GM18519 (cell line): Measurements from ENCODE around the gene ZNFX1.
"Not testable (repeated sequence)": the region's sequence is repeated elsewhere in the genome, so short reads cannot be mapped to it uniquely, and the experiment has no call there.

ENCODE experiments used
- ATAC-seq: cut with Tn5 transposase; IDR thresholded peaks from one replicate; pipeline ENCODE4 v1.9.1; 2021; ENCODE audit warnings: mild to moderate bottlenecking, moderate library complexity; ENCODE audit not compliant: unreplicated experiment, low FRiP score

ZNFX1 gene

GRCh38 chr20:49219091-49219923 is 58.5 kb downstream of the ZNFX1 start, which contains the start of gene DDX27:
TSS of gene DDX27 (plus strand) at chr20:49219416. CDS start at chr20:49219449, 33 bp downstream.
- ATAC-seq = peak; percentile 65

DNA sequence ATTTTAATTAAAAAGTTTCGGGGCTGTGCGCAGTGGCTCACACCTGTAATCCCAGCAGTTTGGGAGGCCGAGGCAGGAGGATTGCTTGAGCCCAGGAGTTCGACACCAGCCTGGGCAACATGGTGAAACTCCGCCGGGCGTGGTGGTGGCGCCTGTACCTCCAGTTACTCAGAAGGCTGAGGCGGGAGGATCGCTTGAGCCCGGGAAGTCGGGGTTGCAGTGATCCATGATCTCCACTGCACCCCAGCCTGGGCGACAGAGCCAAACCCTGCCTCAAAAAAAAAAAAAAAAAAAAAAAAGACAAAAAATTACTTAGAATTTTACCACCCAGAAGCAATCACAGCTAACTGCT is 59.1 kb downstream of the ZNFX1 start:
- not testable (repeated sequence) for ATAC-seq

DNA sequence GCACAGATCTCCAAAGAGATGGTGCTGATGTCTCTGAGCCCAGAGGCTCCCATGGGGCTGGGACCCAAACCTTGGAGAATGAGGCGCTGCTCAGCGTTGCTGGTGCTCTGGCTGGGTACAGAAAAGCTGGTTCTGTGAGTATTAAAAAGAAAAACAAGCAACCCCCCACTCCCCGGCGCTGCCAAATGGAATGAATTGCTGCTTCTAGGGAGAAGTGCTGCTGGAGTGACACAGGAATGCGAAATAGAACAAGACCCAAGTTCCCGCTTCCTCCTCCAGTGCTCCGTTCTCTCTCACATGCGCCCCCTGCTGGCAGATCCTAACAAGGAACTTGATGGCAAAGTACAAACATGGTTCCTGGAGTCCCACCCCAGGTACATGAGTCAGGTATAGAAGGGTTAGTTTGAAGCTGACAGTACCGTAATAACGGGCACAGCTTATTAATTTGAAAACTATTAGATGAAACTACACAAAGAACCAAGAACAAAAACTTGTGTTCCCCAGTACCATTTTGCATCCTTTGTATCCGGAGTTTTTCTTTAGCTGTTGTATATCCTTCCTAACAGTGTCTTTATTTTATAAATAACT is 60.8 kb downstream of the ZNFX1 start:
- ATAC-seq = no peak

DNA sequence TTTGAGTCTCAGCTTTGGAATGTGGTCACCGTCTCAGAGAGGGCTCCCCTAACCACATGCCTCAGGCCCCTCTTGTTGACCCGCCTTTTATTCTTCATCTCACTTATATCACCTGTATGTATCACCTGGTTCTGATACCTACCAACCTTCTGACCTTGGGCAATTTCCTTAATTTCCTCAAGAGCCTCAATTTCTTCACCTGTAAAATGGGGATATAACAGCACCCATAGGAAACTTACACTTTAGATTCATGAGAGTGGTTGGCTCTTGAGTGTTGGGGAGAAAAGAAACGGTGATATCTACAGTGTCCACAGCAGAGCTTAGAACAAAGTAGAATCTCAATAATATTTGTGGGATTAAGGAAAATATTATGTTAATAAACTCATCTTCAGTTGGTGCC is 62.6 kb downstream of the ZNFX1 start:
- no peak for ATAC-seq

GRCh38 chr20:49214571-49214970 is 63.3 kb downstream of the ZNFX1 start:
- ATAC-seq = no peak

- ATAC-seq = no peak
These were observed 67.1 kb downstream of the ZNFX1 start for GRCh38 chr20:49210757-49211110.

- ATAC-seq = no peak
These were observed 67.6 kb downstream of the ZNFX1 start for GRCh38 chr20:49210101-49210756.

- no peak for ATAC-seq
These were observed 70.8 kb downstream of the ZNFX1 start for GRCh38 chr20:49207076-49207475.

- no peak for ATAC-seq
These were observed 74.1 kb downstream of the ZNFX1 start for GRCh38 chr20:49203746-49204145.

DNA sequence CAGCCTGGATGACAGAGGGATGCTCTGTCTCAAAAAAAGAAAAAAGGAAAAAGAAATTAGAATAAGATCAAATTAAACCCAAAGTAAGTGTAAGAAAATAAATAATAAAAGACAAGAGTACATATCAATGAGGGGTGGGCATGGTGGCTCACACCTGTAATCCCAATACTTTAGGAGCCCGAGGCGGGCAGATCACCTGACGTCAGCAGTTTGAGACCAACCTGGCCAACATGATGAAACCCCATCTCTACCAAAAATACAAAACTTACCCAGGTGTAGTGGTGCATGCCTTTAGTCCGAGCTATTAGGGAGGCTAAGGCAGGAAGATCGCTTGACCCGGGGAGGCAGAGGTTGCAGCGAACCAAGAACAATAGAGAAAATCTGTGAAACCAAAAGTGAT is 74.8 kb downstream of the ZNFX1 start:
- no peak for ATAC-seq

DNA sequence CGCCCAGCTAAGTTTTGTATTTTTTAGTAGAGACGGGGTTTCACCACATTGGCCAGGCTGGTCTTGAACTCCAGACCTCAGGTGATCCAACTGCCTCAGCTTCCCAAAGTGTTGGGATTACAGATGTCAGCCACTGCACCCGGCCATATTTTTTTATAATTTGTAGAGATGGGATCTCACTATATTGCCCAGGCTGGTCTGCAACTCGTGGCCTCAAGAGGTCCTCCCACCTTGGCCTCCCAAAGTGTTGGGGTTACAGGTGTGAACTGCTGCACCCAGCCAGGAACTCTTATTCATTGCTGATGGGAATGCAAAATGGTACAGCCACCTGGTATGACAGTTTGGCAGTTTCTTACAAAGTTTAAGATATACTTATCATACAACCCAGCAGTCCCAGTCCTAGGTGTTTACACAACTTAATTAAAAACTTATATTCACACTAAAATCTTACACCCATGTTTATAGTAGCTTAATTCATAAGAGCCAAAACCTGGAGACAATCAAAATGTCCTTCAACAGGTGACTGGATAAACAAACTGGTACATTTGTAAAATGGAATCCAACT is 78.0 kb downstream of the ZNFX1 start:
- ATAC-seq = no peak

- ATAC-seq = not testable (repeated sequence)
These were observed 84.8 kb downstream of the ZNFX1 start for GRCh38 chr20:49192944-49193518.
